RWPE2 (cell line): ENCODE measurements around the gene SNCA.

Experiments
- ATAC-seq: fragments of 200-7000 bp; cut with Tn5 transposase; 3 replicates; pipeline ENCODE4 v1.9.1; 2021; ENCODE audit warnings: low read depth
- DNase-seq: peaks from one replicate; pipeline ENCODE4 v3.0.0-alpha.2; 2020; ENCODE audit warnings: low spot score
- H3K27ac ChIP-seq: fragments of 450-650 bp; 2 replicates; pipeline ENCODE4 v1.5.1; 2017; ENCODE audit warnings: mild to moderate bottlenecking; ENCODE audit not compliant: poor library complexity, severe bottlenecking
- H3K27me3 ChIP-seq: fragments of 250-450 bp; sonication (Bioruptor Pico); 2 replicates; pipeline ENCODE4 v1.5.1; 2021; ENCODE audit warnings: mild to moderate bottlenecking, moderate library complexity; ENCODE audit not compliant: insufficient read depth, poor library complexity, severe bottlenecking
- H3K36me3 ChIP-seq: fragments of 250-450 bp; sonication (Bioruptor Pico); 2 replicates; pipeline ENCODE4 v1.5.1; 2020; ENCODE audit warnings: low read depth, mild to moderate bottlenecking, moderate library complexity
- H3K4me1 ChIP-seq: fragments of 250-450 bp; sonication (Bioruptor Pico); 2 replicates; pipeline ENCODE4 v1.5.1; 2021; ENCODE audit warnings: mild to moderate bottlenecking, moderate library complexity; ENCODE audit not compliant: insufficient read depth, poor library complexity, severe bottlenecking
- H3K4me3 ChIP-seq: fragments of 250-450 bp; sonication (Bioruptor Pico); 2 replicates; pipeline ENCODE4 v1.5.1; 2021; ENCODE audit warnings: mild to moderate bottlenecking, moderate library complexity; ENCODE audit not compliant: severe bottlenecking
- H3K9me3 ChIP-seq: fragments of 250-450 bp; sonication (Bioruptor Pico); 2 replicates; pipeline ENCODE4 v1.5.1; 2021; ENCODE audit warnings: mild to moderate bottlenecking, moderate library complexity; ENCODE audit not compliant: severe bottlenecking
- TF ChIP-seq, protein P1 (sequence below): fragments of 450-650 bp; IDR thresholded peaks from one replicate; pipeline ENCODE4 v1.5.1; 2017; ENCODE audit warnings: mild to moderate bottlenecking, moderate library complexity; ENCODE audit not compliant: poor library complexity, severe bottlenecking

SNCA gene

DNA sequence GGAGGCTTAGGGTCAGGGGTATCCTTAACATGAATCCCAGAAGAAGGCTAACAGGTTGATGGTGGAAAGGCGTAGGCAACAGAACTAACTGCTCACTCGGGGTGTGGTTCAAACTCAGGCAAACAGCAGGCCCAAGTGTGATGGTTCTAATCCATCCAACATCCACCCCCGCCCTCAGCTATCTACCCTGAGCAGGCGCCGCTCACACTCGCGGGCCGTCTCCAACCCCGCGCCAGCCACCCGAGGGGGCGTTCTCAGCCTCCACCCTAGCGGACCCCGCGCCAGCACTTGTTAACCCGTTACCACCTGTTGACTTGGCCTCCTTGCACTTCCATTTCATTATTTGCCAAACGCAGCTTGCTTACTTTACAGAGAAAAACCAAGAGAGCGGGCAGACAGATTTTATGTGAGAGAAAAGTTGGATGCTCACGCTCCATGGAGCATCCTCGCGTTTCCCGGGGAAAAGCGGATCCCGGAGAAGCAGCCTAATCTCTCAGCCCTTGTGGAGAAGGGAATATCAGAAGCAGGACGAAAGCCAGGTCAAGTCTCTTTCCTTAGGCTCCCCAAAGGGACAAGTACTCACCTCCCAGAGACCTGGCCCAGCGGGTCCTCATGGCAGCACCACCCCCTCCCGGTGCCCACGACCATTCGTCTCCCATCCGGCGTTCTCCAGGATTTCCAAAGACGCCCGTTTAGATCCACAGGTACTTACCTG, 773 bp downstream of the SNCA start:
- Histone ChIP-seq H3K4me1 (peaks cover 5% of the 10 kb centered on the region), H3K36me3 (peaks cover 10% of the 10 kb centered on the region), H3K27ac (no peak overlapping the region), H3K4me3 (peak overlapping the region; percentile 63), H3K9me3 (no peaks in the 10 kb centered on the region), H3K27me3 (peaks cover 3% of the 10 kb centered on the region)
- TF ChIP-seq, protein P1, sequence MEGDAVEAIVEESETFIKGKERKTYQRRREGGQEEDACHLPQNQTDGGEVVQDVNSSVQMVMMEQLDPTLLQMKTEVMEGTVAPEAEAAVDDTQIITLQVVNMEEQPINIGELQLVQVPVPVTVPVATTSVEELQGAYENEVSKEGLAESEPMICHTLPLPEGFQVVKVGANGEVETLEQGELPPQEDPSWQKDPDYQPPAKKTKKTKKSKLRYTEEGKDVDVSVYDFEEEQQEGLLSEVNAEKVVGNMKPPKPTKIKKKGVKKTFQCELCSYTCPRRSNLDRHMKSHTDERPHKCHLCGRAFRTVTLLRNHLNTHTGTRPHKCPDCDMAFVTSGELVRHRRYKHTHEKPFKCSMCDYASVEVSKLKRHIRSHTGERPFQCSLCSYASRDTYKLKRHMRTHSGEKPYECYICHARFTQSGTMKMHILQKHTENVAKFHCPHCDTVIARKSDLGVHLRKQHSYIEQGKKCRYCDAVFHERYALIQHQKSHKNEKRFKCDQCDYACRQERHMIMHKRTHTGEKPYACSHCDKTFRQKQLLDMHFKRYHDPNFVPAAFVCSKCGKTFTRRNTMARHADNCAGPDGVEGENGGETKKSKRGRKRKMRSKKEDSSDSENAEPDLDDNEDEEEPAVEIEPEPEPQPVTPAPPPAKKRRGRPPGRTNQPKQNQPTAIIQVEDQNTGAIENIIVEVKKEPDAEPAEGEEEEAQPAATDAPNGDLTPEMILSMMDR = no peak
- ATAC-seq (peak; percentile 15; the same call in 1 of the 3 replicates), DNase-seq (no peak)

DNA sequence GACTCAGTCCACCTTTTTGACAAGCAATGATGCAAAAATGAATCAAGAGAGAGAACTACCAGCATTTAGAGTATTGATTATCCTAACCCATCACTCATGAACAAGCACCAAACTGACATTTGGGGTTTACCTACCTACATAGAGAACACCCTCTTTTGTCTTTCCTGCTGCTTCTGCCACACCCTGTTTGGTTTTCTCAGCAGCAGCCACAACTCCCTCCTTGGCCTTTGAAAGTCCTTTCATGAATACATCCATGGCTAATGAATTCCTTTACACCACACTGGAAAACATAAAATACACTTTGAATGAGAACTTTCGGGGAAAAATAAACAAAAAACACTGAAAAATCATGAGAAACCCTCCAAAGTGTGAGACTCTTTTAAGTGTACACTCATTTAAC, 1.5 kb downstream of the SNCA start:
- Histone ChIP-seq H3K4me3 (no peak overlapping the region), H3K27me3 (peaks cover 3% of the 10 kb centered on the region)
- TF ChIP-seq, protein P1 = no peak

DNA sequence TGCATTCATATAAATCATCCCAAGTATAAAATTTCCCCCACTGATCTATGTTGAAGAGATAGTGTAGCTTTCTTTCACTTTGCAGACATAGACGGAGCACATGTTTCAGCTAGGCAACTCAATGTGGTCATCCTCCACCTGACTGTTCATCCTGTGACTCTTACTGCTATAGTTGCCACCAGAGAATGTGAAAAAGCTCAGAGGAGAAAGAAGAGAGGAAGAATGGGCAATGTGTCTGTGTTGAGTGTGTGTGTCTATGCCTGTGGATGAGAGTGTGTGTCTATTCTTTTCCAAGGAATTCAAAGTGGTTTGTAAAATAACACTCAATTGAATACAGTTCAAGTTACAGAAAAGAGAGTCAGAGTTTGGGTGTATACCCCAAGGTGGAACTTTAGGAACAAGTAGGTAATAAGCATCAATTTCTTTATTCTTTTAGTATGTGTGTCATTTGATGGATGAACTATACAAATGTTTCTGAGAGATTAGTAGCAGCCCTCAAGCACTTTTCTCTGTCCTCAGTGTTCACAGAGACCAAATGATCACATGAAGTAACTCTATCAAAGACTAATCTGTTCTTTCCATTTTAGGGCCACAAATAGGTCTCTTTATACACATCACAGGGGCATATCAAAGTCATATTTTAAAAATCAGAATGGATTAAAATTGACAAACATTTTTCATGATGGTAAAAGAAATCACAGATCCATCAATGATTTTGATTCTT, 2.3 kb downstream of the SNCA start:
- H3K27me3 ChIP-seq = no peaks in the 10 kb centered on the region
- TF ChIP-seq, protein P1 = no peak
- H3K9me3 ChIP-seq = no peaks in the 10 kb centered on the region
- peaks cover 10% of the 10 kb centered on the region for H3K36me3 ChIP-seq
- ATAC-seq (no peak), DNase-seq (no peak)
- no peak overlapping the region for H3K4me3 ChIP-seq
- H3K27ac ChIP-seq = no peak overlapping the region
- H3K4me1 ChIP-seq = peaks cover 5% of the 10 kb centered on the region

More for the DNA sequence above, 1.5 kb downstream of the SNCA start:
- peaks cover 5% of the 10 kb centered on the region for H3K4me1 ChIP-seq
- H3K27ac ChIP-seq = no peak overlapping the region
- H3K36me3 ChIP-seq = peaks cover 10% of the 10 kb centered on the region
- no peaks in the 10 kb centered on the region for H3K9me3 ChIP-seq
- ATAC-seq (no peak), DNase-seq (no peak)

DNA sequence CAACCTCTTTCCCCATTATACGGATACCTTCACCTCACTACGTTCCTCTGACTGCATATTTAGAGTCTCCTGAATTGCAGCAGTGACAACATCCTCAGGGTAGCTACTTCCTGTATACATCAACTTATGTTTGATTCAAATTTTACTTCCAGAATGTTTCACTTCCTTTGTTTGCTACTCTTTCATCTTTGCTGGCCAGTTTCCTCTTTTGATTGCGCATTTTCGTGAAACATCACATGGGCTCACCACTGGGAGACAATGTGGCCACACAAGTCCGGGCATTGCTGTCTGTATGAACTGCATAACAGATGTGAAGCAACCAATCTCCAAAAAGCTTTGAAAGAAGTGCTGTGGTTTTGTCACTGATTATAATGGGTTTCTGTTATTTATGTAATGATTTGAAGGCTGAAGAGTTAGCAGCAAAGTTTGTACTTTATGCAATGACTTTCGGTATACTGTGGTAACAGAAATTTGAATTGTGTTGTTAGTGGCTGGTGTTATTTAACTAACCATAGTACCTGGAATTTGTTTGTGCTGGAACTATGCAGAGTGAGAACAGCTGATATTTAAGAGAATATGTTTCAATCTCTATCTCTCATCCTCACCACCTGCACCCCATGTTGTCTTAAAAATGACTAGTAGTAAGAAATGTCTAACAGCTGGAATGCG, 7.4 kb downstream of the SNCA start:
- TF ChIP-seq, protein P1 = no peak
- Histone ChIP-seq H3K9me3 (no peaks in the 10 kb centered on the region), H3K4me3 (no peak overlapping the region), H3K27ac (peak overlapping the region; percentile 8), H3K36me3 (peaks cover 18% of the 10 kb centered on the region), H3K4me1 (no peaks in the 10 kb centered on the region), H3K27me3 (no peaks in the 10 kb centered on the region)
- DNase-seq (no peak), ATAC-seq (no peak)
